Measurements from ENCODE around the gene SLX4IP.
"Not testable (repeated sequence)": the region's sequence is repeated elsewhere in the genome, so short reads cannot be mapped to it uniquely, and the experiment has no call there.

Gene SLX4IP

DNA sequence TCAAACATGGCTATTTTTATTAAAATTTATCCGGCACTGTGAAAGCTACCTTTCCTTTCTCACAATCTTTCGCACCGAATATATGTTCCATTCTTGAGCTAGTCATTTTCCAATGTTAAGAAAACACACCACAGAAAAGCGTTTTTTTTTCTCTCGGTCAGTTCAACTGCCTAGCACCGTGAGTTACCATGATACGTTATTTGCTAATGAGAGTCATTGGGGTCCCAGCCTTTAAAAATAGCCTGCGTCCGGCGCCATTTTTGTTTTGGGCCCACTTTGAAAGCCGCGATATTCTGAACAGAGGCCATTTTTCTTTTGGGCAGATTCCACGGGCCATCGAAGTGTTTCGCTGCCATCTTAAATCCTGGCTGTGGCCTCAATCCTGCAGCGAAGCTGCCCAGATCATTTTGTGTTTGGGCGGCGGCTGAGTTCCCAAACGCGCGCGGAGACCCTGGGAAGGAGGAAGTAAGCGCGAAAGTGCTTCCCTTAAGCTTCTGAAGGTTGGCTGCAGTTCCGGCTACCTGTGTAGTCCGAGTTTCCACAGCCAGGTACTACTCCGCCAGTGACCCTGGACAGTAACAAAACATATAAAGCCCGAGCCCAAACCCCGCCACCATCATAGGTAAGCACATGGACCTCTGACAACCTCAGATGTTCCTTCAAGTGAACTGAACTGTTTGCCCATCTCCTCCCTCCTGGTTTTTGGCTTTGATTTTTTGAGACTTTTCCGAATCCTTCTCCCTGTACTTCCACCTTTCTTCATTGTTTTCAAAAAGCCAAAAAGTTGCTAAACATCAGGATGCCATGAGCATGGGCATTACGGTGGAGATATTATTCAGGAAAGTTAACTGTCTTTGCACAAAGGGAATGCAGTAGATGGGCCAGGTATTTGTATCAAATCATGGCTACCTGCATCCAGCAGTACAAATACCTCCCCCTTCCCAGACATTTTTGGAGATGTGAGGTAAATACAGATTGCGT is at the start of gene SLX4IP:
TSS of gene SLX4IP (plus strand) at position 474 of the 981 bp plus-strand sequence. CDS start 22,900 bp downstream, outside the sequence.
- DNase-seq = peak; percentile 79

DNA sequence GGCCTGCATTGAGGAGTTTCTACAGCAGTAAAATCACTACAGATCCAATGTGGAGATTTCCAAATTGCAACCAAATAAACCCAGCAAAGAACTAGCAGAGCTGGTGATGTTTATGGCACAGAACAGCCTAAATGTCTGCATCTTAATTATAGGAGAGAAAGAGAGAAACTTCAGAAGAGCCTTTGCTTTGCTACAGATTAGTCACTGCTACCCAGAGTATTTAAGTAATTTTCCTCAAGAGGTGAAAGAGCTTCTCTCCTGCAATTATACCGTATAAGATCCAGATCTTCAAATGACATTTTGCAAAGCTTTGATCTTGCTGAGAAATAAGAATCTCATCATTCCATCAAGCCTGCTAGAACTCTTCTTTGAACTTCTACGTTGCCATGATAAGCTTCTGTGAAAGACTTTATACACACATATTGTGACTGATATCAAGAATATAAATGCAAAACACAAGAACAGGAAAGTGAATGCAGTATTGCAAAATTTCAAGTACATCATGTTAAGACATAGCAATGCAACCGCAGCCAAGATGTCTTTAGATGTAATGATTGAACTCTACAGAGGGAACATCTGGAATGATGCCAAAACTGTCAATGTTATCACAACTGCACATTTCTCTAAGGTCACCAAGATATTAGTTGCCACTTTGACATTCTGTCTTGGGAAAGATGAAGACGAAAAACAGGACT is 49.1 kb upstream of the SLX4IP start:
- no peak for DNase-seq

DNA sequence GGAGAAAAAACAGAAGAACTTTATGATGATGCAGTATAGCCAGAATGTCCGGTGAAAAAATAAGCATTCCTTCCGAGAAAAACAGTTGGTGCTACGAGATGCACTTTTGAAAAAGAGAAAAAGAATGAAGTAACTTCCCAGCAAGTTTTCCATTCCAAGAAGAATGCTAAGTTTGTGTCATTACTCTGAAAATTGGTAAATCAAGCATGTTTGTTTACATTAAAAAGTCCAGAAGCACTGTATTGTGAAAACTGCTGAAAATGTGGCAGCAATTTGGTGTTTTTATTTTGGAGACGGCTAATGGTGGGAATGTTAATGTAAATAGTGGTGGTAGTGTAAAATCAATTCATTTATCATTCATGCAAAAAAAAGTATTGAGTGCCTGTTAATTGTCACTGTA is 47.4 kb upstream of the SLX4IP start:
- DNase-seq = no peak

DNA sequence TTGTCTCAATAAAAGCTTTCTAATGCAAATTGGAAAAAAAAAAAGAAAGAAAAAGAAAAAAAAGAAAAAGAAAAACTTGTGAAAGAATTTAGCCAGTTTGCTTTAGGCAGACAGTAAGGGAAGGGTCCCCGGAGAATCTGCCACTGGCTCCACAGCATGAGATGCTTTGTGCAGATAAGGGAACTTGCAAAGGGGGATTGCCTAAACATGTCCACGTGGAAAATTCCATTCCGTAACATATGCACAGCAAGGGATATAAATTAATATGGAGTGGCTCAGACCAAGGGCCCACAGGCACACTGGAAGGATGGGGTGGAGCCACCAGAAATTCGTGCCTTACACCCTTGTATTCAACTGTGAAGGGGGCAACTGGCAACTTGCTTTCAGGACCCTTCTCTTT is 46.5 kb upstream of the SLX4IP start:
- no peak for DNase-seq

DNA sequence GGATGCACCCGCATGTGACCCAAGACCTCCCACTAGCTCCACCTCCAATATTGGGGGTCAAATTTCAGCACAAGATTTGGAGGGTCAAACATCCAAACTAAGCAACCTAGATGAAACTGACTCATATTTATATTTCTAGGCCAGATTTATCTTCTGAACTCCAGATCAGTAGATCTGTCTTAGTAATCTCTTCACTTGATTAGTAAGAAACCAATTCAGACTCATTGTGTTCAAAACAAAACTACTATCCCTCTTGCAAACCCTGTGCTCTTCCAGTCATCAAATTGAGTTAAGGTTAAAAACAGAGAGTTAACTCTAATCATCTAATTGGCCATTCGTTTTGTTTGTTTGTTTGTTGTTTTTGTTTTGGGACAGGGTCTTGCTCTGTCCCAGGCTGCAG is 44.4 kb upstream of the SLX4IP start:
- DNase-seq = no peak

DNA sequence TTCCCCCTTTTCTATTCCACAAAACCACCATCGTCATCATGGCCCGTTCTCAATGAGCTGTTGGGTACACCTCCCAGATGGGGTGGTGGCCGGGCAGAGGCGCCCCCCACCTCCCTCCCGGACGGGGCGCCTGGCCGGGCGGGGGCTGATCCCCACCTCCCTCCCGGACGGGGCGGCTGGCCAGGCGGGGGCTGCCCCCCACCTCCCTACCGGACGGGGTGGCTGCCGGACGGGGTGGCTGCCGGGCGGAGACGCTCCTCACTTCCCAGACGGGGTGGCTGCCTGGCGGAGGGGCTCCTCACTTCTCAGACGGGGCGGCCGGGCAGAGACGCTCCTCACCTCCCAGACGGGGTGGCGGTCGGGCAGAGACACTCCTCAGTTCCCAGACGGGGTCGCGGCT is 40.4 kb upstream of the SLX4IP start:
- DNase-seq = not testable (repeated sequence)

DNA sequence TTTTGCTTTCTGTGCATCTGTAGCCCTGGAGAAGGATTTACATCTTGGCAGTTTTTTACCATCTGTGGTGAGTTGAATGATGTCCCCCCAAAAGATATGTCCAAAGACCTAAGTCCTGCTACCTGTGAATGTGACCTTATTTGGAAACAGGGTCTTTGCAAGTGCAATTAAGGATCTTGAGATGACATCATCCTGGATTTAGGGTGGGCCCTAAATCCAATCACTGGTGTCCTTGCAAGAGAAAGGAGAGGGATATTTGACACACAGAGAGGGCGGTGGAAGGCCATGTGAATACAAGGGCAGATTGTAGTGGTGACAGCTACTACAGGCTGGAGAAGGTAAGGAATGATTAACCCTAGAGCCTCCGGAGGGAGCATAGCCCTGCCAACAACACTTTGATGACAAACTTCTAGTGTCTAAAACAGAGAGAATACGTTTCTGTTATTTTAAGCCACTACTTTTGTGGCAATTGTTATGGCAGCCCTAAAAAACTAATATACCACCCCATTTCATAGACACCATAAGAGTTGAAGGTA is 36.2 kb upstream of the SLX4IP start:
- DNase-seq = no peak

DNA sequence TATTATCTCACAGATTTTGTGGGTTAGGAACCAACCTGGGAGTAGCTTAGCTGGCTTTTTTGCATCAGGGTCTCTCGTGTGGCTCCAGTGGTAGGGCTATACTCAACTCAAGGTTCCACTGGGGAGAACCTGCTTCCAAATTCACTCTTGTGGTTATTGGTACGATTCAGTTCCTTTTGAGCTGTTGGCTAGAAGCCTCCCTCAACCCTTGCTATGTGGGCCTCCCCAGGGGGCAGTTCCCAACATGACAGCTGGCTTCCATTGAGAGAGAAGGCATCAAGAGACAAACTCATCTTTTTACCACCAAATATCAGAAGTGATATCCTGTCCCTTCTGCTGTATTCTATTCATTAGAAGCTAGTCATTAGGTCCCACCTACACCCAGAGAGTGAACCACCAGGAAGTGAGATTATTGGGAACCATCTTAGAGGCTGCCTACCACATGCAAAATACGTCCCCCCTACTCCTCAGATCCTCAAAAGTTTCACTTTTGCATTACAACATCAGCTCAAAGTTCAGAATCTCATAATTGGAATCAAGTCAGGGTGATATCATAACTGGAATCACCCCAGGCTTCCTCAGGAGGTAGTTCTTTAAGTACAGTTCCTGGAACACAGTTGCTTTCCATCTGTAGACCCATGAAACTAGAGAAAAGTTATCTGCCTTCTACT is 32.0 kb upstream of the SLX4IP start:
- DNase-seq = no peak

DNA sequence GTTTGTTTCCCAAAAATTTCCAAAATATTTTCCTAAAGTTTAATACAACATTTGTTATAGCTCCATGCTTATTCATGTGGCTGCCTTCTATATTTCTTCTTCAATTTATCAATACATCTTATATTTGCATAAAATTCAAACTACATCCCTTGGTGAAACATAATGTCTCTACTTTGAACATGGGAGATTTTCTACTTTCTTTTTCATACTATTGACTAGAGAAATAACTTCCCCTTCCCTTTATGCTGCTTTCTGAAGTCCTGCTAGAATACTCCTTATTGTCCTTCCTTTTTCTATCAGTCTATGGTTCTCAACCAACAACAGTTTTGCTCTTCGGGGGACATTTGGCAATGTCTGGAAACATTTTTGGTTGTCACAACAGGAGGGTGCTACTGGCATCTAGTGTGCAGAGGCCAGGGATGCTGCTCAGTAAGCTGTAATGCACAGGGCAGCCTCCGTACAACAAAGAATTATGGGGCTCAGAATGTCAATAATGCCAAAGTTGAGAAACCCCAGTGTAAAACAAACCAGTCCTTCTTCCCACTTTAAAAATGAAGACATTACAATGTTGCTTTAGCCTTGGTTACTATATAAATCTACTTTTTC is 31.0 kb upstream of the SLX4IP start:
- no peak for DNase-seq

DNA sequence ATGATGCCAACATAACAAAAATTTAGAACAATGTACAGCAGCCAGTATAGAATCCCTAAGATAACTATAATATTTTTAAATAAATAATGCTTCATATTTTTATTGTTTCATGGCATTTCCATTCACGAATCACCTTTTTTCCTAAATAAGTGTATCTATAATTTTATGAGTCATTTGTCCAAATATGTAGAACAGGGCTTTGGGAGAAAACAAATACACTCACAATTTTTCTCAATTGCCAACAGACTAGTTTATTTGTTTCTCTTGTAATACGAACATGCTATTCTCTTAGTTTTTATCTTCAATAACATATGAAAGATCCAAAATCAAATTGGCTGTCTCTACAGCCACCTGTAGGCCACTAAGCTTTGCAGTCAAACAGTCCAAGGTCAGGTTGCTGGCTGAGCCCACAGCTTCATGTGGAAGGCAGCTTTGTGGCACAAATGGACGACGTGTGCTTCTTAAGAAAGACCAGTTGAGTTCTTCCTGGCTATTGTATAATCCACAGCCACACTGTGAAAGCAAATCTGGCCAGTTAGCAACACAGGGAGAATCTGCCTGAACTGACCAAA is 30.1 kb upstream of the SLX4IP start:
- no peak for DNase-seq

DNA sequence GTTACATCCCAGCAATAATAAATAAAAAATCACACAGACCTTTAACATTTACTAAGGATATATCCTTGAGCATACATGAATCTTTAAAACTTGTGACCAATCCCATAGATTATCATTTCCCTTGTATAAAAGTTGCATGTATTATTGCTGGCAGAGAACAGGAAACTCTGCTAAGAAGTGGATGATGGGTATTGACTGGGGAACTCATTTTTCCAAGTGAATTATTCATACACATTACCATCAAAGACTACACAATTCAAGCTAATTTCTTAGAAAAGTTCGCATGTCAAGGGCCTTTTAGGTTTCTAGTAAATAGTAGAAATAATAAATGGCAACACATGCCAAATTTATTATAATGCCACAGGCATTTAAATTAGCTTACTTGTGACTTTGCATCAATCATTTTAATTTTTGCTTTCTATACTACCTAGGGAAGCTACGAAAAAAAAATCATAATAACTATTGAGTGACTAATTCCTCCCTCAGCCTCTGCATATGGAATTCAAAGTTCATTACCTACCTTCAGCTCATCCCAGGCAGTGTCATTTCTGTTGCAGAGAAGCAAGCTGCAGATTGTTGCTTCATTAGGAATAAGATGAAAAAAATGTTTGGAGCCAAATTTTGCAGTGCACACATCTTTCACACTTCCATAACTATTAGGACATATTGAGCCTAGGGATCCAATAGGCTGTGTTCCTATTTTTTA is 26.8 kb upstream of the SLX4IP start:
- DNase-seq = no peak

DNA sequence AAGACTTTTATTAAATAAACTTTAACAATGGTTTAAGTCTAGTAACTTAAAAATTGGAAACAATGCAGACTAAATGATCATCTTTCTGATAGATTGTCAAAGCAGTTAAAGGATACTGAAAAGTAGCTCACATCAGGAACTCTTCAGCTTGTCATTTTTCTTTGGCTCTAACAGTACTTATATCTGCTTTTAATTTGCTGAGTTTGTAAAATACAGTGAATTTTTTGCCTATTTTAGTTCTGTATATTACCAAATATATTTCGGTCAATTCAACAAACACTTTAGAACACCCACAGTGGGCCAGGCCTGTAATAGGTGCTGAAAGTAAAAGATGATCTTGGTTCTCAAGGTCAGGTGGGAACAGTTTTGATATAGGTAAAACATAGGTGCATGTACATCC is 23.4 kb upstream of the SLX4IP start:
- no peak for DNase-seq

DNA sequence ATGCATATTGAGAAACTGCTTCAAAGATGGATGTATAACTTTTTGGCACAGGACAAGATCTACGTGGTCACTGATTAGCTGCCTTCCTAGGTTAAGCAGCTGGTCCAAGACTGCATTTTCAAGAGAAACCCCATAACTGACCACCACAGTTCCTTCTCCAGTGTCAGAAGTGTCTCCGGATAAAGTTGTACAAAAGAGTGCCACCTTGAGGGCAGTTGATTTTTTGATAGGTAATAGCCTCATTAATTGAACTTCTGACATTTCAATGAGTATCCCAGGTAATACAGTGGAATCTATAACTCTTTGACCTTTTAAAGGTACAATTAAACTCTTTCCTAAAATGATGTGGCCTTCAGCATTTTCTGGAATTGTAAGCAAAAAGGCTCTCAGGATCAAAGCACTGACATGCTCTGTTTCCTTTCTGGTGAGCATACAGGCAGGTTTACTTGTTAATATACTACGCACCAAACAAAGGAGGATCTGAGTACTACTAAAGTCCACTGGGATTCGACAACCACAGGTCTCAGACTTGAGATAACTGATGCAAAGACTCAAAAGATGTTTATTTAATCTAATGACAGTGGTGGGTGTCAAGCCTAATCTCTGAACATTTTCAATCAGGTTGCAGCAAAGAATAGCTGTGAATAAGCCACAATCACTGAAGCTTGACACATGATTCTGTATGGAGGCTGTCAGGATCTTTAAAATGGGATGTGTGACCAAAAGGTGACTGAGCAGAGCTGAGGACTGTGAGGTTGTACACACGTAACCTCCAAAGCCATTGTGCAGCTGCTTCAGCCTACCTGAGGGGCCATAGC is 22.3 kb upstream of the SLX4IP start:
- no peak for DNase-seq

DNA sequence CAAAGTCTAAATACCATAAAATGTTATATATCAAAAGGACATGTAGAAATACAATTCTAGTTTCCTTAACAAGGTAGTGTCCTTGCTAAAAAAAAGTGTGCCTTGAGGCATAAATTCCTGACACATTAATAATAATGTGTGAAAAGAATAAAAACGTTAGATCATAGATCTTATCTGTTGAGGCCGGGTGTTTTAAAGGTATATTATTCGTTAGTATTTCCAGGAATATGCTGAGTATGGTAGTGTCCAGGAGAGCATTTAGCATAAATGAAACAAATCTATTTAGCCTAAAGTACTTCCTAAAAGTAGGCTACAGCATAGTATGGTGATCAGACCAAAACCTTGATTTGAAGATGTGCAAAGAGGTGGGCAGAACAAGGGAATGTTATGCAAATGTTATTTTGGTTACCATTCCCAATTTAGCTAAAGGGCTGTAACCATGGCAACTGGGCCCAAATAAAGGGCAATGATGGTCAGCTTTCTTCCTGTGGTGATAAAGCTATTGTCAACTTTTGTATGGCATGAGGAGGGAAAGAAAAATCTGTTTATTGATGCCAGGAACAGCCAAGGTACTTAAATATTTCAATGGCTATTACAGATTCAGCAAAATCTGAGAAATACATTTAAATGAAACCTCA is 20.0 kb upstream of the SLX4IP start:
- no peak for DNase-seq

DNA sequence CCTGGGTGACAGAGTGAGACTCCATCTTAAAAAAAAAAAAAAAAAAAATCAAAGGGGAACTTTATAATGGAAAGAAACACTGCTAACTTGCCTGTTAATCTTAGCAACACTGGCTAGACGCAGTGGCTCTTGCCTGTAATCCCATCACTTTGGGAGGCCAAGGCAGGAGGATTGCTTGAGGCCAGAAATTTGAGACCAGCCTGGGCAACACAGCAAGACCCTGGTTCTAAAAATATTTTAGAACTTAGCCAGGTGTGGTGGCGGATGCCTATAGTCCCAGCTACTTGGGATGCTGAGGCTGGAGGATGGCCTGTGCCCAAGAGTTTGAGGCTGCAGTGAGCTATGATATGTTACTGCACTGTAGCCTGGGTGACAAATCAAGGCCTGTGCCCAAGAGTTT is 17.9 kb upstream of the SLX4IP start:
- DNase-seq = not testable (repeated sequence)

DNA sequence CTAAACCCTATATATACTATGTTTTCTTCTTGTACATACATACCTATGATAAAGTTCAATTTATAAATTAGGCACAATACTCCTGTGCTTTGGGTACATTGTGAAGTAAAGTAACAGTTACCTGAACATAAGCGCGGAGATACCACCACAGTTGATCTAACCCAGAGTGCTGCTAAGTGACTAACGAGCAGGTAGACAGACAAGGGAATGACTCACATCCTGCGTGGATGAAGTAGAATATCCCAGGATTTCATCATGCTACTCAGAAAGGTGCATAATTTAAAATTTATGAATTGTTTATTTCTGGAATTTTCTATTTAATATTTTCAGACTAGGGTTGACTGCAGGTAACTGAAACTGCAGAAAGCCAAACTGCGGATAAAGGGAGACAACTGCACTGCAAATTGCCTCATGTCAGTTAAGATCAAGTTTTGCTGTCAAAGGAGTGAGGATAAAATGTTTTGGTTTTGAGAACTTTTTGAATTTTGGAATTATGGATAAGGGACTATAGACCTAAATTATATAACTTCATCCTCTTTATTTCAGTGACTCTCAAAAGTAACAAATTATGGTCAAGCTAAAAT is 15.5 kb upstream of the SLX4IP start:
- no peak for DNase-seq

DNA sequence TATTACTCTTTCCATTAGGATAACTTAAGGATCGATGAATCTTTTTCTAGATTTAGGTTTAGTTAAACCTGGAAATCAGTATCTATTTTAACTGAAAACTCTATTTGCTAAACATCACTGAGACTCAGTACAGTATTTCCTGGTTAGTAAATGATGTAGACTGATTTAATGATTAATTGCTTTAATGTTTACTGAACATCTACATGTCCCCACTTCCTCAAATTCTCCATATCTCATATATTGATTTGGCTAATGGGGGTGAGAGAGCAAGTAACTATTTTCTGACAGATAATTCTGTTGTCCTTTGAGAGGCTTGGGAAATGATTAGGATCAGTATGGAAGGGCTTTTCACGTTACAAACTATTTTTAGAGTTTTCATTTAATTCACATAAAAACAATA is 11.4 kb upstream of the SLX4IP start:
- no peak for DNase-seq

DNA sequence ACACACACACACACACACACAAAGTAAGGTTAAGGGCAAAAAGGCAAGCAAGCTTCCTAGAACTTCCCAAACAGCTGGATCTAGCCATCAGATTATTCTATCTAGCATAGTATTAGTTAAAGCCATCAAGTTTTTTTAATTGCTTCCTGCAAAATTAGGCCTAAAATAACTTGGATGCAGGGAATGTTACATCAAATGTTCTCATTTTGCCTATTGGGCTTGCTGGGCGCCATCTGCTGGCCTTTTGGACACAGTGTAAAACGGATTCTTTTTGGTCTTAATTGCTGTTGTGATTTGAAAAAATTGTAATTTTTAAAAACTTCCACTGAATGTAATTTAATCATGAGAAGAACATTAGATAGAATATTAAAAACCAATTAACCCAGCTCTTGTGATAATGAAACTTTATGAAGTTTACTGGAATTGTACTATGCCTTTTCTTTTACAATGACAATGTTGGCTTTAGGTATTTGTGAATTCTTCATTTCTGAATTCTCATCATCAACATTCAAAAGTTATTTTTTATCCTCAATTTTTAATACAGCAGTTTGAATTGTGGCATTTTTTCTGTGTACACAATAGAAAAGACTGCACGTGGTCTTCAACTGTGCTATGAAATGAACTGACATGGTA is 7.9 kb upstream of the SLX4IP start:
- DNase-seq = peak; percentile 46

DNA sequence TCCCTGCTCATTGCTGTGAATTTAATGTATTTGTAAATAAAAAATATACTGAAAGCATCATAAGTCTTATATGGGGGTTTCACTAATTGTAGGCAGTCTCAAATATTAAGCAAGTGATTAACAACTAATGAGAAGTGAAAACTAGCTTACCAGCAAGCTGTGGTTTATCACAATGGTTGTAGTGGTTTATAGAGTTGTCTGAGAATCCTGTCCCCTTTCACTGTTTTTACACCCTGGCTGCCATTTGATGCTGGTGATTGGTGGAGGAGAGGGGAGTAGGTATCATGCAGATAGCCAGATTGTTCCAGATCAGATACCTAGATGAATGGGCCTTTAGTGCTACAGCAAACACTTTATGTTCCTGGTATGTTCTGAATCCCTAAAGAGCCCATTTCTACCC is 7.1 kb upstream of the SLX4IP start:
- DNase-seq = no peak
